Testis (tissue), 2 donors: ENCODE data around the gene RASL11B.

Experiments used
- CTCF ChIP-seq, 3 experiments: fragments of 450-650 bp in 2 of 3; fragments of 200-600 bp in 1 of 3; sonication (generic) in 1 of 3; IDR thresholded peaks; one replicate each; pipeline ENCODE4 v1.5.1; 2016 to 2019; ENCODE audit warnings: antibody characterized with exemption in 3 of 3, mild to moderate bottlenecking in 2 of 3, moderate library complexity in 1 of 3
- POLR2A ChIP-seq: fragments of 450-650 bp; IDR thresholded peaks from one replicate; pipeline ENCODE4 v1.6.1; 2017; ENCODE audit warnings: antibody characterized with exemption, mild to moderate bottlenecking, moderate library complexity

DNA sequence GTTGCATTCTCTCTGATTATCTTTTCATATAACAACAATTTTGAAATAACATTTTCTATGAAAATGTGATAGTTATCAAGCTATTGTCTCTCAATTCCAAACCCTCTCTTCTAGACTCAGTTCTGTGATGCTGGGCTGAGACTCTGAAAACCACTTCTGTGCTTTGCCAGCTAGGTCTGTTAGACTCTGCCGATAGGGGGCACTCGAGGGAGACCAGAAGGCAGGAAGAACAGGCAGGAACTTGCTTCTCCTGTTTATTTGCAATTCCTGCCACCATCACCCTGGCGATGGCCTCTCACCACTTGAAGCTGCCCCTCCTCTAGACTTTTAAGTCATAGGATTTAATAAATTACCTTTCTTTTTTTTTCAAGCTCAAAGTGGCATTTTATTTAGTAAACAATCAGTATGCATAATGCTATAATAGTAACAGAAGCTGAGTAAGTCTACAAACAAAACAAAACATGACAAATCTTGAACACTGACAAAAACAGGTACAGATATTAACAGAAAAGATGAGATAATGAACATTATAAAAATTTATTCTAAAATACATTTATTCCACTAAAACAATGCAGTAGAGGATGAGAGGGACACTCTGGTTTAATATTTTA, 49.7 kb downstream of the RASL11B start:
- TF ChIP-seq CTCF (IDR thresholded peaks at IDR 0.05), result peak; percentile 35 to 66 (median 49)
- TF ChIP-seq POLR2A, result no peak
